ENCODE results near the gene CERS1.

DNA sequence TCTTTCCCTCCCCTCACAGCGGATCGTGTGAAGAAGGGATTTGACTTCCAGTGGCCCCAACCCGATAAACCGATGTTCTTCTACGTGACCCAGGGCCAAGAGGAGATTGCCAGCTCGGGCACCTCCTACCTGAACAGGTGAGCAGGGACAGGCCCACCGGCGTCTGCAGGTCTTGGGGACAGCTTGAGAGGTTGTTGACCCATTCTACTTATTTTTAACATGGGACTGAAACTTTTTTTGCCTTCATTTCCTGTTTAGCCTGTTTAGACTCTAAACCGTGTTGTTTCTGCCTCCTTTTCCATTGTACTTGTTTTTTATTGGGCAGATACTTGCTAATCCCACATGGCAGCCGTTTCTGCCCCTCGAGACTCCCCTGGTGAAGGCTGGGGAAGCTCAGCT lies 35.7 kb downstream of the CERS1 start:
- TF ChIP-seq EZH2 (IDR thresholded peaks at IDR 0.05): no peak
- TF ChIP-seq, protein P1, sequence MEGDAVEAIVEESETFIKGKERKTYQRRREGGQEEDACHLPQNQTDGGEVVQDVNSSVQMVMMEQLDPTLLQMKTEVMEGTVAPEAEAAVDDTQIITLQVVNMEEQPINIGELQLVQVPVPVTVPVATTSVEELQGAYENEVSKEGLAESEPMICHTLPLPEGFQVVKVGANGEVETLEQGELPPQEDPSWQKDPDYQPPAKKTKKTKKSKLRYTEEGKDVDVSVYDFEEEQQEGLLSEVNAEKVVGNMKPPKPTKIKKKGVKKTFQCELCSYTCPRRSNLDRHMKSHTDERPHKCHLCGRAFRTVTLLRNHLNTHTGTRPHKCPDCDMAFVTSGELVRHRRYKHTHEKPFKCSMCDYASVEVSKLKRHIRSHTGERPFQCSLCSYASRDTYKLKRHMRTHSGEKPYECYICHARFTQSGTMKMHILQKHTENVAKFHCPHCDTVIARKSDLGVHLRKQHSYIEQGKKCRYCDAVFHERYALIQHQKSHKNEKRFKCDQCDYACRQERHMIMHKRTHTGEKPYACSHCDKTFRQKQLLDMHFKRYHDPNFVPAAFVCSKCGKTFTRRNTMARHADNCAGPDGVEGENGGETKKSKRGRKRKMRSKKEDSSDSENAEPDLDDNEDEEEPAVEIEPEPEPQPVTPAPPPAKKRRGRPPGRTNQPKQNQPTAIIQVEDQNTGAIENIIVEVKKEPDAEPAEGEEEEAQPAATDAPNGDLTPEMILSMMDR (IDR thresholded peaks at IDR 0.05 in 2 of 3, conservative IDR thresholded peaks at IDR 0.05 in 1 of 3; ENCODE audit: borderline replicate concordance in 1 of 3, insufficient read depth in 1 of 3, low read depth in 2 of 3, low read length in 2 of 3): no peak

All from HCT116 (cell line).